ENCODE data around the gene CDCP2. TPM values are rescaled to one million over a fixed set of nuclear protein-coding genes. Genes with fewer than 3 reads are reported as not detected.
"Not testable (repeated sequence)": the region's sequence is repeated elsewhere in the genome, so short reads cannot be mapped to it uniquely, and the experiment has no call there.

Gene CDCP2
- total RNA-seq, 4 donors from 2014 or later = not detected

DNA sequence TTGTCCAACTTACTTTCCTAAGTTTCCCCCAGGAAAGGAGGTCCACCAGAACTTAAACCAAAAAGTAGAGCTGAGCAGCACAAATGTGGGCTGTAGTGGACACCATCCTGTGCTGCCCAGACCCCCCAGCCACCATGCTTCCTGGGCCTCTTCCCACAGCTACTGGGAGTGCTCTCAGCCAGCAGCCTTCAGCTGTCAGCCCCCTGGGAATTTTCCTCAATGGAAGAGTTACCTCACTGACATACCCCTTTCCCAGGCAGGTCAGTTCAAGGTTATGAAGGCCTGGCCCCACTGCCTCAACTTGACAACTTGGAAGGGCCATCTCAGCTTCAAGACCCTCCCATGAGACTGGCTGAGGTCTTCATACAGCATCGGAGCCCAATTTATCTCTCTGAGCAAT is 47.7 kb downstream of the CDCP2 start:
- WGBS = 92% methylated on average over 1 of the region's 1 CpG
- no peaks in the 10 kb centered on the region for H3K9me3 ChIP-seq
- H3K27me3 ChIP-seq = no peaks in the 10 kb centered on the region
- no peak for TF ChIP-seq EP300 (IDR thresholded peaks at IDR 0.05)
- TF ChIP-seq, protein P1, sequence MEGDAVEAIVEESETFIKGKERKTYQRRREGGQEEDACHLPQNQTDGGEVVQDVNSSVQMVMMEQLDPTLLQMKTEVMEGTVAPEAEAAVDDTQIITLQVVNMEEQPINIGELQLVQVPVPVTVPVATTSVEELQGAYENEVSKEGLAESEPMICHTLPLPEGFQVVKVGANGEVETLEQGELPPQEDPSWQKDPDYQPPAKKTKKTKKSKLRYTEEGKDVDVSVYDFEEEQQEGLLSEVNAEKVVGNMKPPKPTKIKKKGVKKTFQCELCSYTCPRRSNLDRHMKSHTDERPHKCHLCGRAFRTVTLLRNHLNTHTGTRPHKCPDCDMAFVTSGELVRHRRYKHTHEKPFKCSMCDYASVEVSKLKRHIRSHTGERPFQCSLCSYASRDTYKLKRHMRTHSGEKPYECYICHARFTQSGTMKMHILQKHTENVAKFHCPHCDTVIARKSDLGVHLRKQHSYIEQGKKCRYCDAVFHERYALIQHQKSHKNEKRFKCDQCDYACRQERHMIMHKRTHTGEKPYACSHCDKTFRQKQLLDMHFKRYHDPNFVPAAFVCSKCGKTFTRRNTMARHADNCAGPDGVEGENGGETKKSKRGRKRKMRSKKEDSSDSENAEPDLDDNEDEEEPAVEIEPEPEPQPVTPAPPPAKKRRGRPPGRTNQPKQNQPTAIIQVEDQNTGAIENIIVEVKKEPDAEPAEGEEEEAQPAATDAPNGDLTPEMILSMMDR (IDR thresholded peaks at IDR 0.05) = no peak
- no peak for TF ChIP-seq POLR2AphosphoS5 (IDR thresholded peaks at IDR 0.05)
- no peak for TF ChIP-seq POLR2A (IDR thresholded peaks at IDR 0.05)
- no peak overlapping the region for H3K27ac ChIP-seq
- H3K4me1 ChIP-seq = no peaks in the 10 kb centered on the region
- DNase-seq (ENCODE audit: low spot score in 2 of 2) = no peak
- H3K4me3 ChIP-seq = no peak overlapping the region
- H3K36me3 ChIP-seq = no peaks in the 10 kb centered on the region

DNA sequence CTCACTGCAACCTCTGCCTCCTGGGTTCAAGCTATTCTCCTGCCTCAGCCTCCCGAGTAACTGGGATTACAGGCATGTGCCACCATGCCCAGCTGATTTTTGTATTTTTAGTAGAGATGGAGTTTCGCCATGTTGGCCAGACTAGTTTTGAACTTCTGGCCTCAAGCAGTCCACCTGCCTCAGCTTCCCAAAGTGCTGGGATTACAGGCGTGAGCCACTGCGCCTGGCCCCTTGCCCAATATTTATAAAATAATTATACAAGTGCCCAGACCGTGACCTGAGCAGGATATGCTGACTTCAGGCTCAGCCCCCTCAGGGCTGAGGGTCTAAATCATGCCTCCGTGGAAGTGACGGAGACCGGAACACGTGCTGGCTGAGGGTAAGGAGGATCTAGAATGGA is 48.2 kb downstream of the CDCP2 start:
- not testable (repeated sequence) for H3K36me3 ChIP-seq; H3K4me1 ChIP-seq; H3K9me3 ChIP-seq; H3K27ac ChIP-seq; DNase-seq (ENCODE audit: low spot score in 2 of 2); H3K4me3 ChIP-seq; H3K27me3 ChIP-seq
- 93% methylated on average over 9 of the region's 9 CpGs for WGBS

DNA sequence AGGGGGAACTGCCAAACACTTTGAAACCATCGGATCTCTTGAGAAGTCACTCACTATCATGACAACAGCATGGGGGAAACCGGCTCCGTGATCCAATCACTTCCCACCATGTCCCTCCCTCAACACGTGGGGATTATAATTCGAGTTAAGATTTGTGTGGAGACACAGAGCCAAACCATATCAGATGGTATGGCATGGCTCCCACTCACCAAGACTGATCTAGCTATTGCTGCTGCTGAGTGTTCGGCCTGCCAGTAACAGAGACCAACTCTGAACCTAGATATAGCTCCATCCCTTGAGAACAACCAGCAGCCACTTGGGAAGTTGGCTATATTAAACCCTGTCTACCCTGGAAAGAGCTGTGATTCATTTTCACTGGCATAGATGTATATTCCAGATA is 49.4 kb downstream of the CDCP2 start:
- Histone ChIP-seq H3K4me3 (no peak overlapping the region), H3K4me1 (no peaks in the 10 kb centered on the region), H3K27me3 (no peaks in the 10 kb centered on the region), H3K36me3 (no peaks in the 10 kb centered on the region), H3K9me3 (no peaks in the 10 kb centered on the region), H3K27ac (no peak overlapping the region)
- DNase-seq (ENCODE audit: low spot score in 2 of 2) = no peak
- WGBS = 84% methylated on average over 6 of the region's 6 CpGs
- TF ChIP-seq, protein P1 (IDR thresholded peaks at IDR 0.05) = no peak
- TF ChIP-seq EP300 (IDR thresholded peaks at IDR 0.05) (no peak), POLR2AphosphoS5 (IDR thresholded peaks at IDR 0.05) (no peak)

DNA sequence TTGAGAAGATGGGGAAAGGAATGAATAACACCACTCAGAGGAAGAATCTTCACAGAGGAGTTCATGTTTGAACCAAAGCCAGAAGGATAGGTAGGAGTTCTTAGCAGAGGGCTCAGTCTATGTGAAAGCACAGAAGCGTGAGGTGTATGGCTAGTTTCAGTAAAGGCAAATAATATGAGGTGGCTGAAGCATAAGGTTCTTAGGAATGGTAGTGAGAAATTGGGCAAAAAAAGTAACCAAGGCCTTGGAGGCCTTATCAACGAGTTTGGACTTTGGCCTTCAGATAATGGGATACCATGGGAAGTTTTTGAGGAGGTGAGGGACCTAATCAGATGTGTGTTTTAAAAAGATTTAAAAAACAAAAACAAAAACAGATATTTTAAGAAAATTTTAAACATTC is 52.3 kb downstream of the CDCP2 start:
- Histone ChIP-seq H3K27ac (no peak overlapping the region), H3K9me3 (no peaks in the 10 kb centered on the region), H3K27me3 (no peaks in the 10 kb centered on the region), H3K4me3 (no peak overlapping the region), H3K36me3 (peaks cover 5% of the 10 kb centered on the region), H3K4me1 (no peaks in the 10 kb centered on the region)
- DNase-seq (ENCODE audit: low spot score in 2 of 2) = no peak
- 73% methylated on average over 2 of the region's 2 CpGs for WGBS
- TF ChIP-seq EP300 (IDR thresholded peaks at IDR 0.05) = no peak
- TF ChIP-seq, protein P1 (IDR thresholded peaks at IDR 0.05) = no peak
- TF ChIP-seq POLR2A (IDR thresholded peaks at IDR 0.05) = no peak
- TF ChIP-seq POLR2AphosphoS5 (IDR thresholded peaks at IDR 0.05) = no peak

DNA sequence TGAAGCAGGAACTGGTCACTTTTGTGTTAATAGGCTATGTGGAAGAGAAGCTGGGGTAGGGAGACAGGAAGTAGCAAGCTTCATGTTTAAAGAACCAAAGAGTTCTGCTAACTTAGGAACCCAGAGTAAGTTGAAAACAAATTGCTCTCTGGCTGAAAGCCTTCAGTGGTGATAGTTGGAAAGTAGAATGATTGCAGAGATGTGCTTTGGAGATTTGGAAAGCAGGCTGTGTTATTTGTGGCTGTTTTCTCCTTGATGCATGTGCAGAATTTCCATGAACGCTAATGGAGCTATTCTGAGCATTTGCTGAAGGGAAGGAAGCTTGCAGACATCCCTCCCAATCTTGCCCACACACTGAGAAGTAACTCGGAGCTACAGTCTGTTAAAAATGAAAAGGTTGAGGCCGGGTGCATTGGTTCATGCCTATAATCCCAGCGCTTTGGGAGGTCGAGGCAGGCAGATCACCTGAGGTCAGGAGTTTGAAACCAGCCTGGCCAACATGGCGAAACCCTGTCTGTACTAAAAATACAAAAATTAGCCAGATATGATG is 53.7 kb downstream of the CDCP2 start:
- Histone ChIP-seq H3K36me3 (peaks cover 5% of the 10 kb centered on the region), H3K27me3 (no peaks in the 10 kb centered on the region), H3K9me3 (no peaks in the 10 kb centered on the region), H3K27ac (no peak overlapping the region), H3K4me1 (no peaks in the 10 kb centered on the region), H3K4me3 (no peak overlapping the region)
- no peak for DNase-seq (ENCODE audit: low spot score in 2 of 2)
- WGBS = 87% methylated on average over 6 of the region's 6 CpGs
- TF ChIP-seq POLR2AphosphoS5 (IDR thresholded peaks at IDR 0.05) (no peak), POLR2A (IDR thresholded peaks at IDR 0.05) (no peak), EP300 (IDR thresholded peaks at IDR 0.05) (no peak)
- TF ChIP-seq, protein P1 (IDR thresholded peaks at IDR 0.05) = no peak

DNA sequence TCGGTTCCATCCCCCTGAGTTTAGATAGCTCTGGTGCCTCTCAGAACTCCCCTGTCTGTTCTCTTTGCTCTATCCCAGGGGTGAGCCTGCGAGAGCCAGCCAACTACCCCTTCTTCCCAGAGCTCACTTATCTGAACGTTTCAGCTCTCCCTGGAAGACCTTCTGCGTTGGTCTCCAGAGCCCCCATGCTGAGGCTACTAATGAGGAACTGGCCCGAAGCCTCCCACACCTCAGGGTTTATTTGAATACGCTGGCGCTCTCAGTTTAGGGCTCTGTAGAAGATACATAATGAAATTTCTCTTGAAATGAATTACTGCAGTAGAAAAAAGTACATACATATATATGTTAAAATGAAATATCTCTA is 55.9 kb downstream of the CDCP2 start:
- H3K27me3 ChIP-seq = no peaks in the 10 kb centered on the region
- no peak for DNase-seq (ENCODE audit: low spot score in 2 of 2)
- H3K4me3 ChIP-seq = no peak overlapping the region
- TF ChIP-seq EP300 (IDR thresholded peaks at IDR 0.05) (no peak), POLR2AphosphoS5 (IDR thresholded peaks at IDR 0.05) (no peak), POLR2A (IDR thresholded peaks at IDR 0.05) (no peak)
- TF ChIP-seq, protein P1 (IDR thresholded peaks at IDR 0.05) = no peak
- no peaks in the 10 kb centered on the region for H3K4me1 ChIP-seq
- no peaks in the 10 kb centered on the region for H3K9me3 ChIP-seq
- H3K27ac ChIP-seq = no peak overlapping the region
- H3K36me3 ChIP-seq = peaks cover 5% of the 10 kb centered on the region
- 77% methylated on average over 7 of the region's 7 CpGs for WGBS
